Activated CD4-positive, CD25-positive, alpha-beta regulatory T cell (primary cell): Measurements from ENCODE around the gene PLCB1.
"Not testable (repeated sequence)": the region's sequence is repeated elsewhere in the genome, so short reads cannot be mapped to it uniquely, and the experiment has no call there.

Source experiments
- DNase-seq, 4 experiments: peaks; one replicate each; lab custom pipeline; 2025; lab: John Stamatoyannopoulos, UW

Gene PLCB1

GRCh38 chr20:8545212-8545611, 413.1 kb downstream of the PLCB1 start:
- DNase-seq: no peak

GRCh38 chr20:8547035-8547650, 415.1 kb downstream of the PLCB1 start:
- no peak for DNase-seq

DNA sequence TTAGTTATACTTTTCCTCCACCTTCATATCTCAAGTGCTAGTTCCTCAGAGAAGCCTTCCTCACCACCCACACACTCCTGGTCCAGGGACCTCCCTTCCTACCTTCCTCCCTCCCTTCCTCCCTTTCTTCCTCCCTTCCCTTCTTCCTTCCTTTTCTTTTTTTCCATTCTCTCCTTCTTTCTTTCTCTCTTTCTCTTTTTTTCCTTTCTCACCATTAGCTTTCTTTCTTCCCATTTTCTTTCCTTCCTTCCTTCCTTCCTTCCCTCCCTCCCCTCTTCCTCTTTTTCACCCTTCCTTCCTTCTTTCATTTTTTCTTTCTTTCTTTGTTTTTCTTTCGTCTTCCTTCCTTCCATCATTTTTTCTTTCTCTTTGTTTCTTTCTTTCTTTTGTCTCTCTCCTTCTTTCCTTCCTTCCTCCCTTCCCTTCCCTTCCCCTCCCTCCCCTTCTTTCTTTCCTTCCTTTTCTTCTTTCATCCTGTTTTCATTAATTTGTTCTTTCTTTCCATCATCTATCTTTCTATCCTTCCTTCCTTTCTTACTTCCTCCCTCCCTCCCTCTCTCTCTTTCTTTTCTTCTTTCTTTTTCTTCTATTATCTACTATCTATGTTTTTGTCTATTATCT, 416.0 kb downstream of the PLCB1 start:
- no peak for DNase-seq

DNA sequence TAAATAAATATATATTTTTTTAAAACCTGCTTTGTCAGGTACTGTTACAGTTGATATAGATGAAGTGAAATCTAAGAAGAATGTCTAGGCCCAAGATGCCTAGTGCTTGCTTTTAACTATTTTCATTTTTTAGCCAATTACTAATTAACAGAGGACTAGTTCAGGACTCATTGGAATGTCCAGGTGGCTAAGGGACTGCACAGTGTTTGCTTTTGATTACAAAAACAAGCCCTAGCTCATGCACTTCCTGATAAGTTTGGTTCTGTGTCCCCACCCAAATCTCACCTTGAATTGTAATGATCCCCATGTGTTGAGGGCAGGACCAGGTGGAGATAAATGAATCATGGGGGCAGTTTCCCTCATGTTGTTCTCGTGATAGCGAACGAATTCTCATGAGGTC, 417.1 kb downstream of the PLCB1 start:
- DNase-seq: no peak

DNA sequence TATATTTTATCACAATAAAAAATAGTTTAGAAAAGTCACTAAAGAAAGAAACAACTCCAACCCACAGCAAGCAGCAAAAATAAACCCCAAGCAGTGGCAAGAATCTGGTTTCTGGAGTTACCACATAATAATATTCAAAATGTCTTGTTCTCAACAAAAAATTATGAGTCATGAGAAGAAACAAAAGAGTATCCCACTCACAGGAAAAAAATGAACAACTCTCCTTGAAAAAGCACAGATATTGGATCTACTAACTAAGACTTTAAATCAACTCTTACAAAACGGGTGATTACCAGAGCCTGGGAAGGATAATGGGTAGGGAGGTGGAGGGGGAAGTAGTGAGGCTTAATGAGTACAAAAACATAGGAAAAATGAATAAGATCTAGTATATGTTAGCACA, 425.6 kb downstream of the PLCB1 start:
- DNase-seq: no peak

DNA sequence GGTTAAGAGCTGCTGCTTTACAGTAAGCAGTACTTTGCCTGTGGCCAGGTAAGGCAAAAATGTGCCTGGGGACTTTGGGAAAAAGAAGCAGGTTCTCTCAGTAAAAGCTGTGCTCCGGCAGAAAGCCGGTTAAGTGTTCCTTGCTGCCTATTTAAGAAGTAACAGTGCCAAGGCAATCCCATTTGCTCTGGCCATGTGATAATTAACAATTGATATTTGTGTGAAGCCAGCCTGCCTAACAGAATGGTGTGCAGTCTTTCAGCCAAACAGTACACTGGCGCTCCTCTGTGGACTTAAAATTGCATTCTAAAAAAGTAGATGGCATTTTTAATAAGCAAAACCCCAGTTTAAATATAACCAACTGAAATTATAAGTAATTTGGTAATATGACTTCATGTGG, 430.3 kb downstream of the PLCB1 start:
- DNase-seq: no peak

DNA sequence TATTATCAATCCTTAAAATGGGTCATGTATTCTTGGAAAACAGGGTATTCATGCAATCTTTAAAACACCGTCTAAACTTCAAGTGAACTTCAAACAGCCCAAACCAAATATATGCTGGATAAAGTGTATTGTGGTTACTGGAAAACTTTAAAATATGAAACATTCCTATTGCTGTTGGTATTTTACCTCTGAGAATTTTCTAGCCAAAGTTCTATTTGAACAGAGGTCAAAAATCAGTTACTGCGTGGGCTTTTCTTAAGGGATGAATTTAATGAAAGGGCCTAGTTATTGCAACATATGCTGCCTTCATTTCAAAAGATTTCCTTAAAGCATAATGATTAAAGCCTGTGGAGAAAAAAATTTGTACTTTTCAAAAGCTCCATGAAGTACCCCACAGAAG, 436.0 kb downstream of the PLCB1 start:
- no peak for DNase-seq

- DNase-seq: no peak
Observed at GRCh38 chr20:8569766-8570165, 437.7 kb downstream of the PLCB1 start.

DNA sequence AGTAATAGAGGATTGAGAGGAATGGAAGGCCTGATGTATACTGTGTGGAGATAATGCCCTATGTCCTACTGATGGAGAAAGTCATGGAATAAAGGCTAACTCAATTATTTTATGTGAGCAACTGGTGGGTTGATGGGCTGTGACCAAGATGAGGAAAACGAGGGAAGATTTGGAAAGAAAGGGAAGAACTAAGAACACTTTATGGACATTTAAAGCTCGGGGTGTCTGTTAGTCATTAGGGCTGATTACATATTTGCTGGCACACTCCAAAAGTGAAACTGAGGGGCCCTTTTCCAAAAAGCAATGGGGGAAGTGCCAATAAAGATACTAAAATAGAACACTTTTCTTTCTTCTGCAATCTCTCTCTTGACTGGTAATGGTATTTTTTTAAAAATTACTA, 439.5 kb downstream of the PLCB1 start:
- no peak for DNase-seq

DNA sequence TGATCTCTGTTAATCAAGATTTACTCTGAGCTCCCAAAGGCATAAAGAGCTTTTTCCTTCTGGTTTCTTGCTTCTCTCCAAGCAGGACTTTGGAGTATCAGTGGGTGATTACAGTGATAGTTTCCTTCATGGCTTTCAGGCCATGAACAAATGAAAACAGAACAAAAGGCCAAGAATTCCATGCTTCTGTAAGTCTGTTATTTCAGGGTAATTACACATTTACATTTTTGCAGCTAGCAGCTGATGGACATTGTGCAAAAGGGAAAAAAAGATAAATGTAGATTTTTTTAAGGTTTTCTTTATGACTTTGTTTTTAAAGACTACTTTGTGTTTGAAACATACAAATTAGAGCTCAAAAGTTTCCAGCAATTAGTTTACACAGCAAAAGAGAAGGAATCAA, 441.6 kb downstream of the PLCB1 start:
- no peak for DNase-seq

GRCh38 chr20:8575114-8575513, 443.0 kb downstream of the PLCB1 start:
- no peak for DNase-seq

DNA sequence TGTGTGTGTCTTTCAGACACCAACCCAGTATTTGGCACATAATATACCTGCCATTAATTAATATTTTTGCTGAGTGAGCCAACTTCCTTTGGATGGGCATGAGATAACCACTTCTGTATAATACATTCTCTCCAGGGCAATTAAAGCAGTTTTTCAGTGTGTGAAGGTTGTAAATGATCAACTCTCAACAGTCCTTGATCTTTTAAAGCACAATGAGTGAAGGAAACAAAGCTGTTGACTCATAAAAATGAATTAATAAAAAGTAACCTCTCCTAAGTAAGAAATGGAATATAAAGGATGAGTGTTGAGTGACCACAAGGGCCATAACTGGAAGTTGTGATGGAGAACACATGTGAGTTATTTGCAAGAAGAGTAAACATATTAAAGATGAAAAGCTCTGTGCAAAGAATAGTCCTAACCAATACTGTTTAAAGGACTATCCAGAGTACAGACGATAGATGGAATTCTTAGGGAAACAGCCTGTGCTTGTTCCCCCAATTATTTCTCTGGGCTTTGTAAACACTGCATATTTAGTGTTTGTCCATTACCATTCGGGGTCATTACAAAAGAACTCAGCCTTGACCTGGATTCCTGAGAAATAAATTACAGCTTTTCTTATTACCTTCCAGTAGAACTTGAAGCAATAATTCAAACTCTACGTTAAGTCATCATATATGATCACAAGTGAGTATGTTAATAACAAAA, 446.2 kb downstream of the PLCB1 start:
- no peak for DNase-seq

DNA sequence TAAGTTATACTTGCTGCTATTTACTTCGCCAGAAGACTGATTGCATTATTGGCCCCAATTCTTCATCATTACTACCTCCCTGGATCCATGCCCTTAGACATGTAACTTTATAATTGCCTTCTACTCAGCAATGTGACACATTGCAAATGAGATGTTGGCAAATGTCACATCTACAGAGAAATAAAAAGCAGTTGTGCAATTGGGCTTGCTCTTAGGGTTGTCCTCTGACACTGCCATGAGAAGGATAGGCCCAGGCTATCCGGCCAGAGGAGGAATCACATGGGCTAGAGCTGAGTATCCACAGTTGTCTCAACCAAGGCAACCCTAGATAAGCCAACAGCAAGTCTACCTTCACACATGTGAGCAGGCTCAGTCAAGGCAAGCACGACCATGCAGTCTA, 447.0 kb downstream of the PLCB1 start:
- DNase-seq: no peak

GRCh38 chr20:8581446-8582183, 449.5 kb downstream of the PLCB1 start:
- no peak for DNase-seq

DNA sequence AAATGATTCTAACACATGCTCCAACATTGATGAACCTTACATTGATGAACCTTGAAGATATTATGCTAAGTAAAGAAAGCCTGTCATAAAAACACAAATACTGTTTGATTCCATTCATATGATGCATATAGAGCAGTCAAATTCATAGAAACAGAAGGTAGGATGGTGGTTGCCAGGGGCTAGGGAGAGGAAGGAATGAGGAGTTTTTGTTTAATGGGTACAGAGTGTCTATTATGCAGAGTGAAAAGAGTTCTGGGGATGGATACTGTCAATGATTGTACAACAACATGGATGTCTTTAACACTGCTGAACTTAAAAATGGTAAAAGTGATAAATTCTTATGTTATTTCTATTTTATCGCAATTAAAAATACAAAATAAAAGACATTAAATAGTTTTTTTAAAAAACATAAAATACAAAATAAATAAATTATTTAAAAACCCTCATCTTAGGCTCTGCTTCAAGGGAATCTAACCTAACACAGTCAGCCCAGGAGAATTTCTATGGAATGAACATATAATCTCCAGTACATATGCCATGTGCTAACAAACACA, 451.0 kb downstream of the PLCB1 start:
- no peak for DNase-seq

- DNase-seq: no peak
Observed at GRCh38 chr20:8583566-8584043, 451.5 kb downstream of the PLCB1 start.

GRCh38 chr20:8587251-8587650, 455.2 kb downstream of the PLCB1 start:
- DNase-seq: no peak

DNA sequence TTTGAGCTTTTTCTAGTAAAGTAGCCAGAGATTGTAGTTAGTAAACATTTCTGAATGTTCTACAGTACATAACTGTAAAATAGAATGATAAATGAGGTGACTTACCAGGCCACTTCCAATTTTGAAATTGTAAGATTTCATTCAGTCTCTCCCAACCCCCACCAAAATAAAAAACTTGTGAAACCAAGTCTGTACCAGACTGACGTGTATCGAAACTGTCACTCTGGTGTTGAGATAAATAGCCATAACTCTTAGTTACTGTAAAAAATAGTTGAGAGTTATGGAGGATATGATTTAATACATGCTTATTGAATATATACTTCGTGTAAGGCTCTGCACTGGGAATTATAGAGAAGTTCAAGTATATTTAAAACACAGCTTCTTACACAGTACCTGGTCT, 455.7 kb downstream of the PLCB1 start:
- DNase-seq: no peak

DNA sequence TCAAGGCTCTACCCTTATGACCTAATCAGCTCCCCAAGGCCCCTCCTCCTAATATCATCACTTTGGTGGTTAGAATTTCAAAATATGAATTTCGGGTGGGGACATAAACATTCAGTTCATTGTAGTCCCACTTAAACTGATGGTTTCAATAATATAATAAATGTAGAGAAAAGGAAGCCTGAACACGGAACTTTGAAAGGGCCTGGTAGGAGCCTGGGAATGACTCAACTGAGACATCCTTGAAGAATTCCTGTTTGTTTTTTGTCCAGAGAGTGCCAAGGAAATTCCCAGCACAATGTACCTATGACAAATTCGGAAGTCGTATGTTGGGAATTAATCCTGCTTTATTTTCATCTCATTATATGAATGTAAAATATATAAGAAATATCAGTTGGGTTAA, 457.9 kb downstream of the PLCB1 start:
- DNase-seq: no peak

- not testable (repeated sequence) for DNase-seq
Observed at GRCh38 chr20:8600910-8601541, 469.0 kb downstream of the PLCB1 start.

GRCh38 chr20:8601542-8601912, 469.5 kb downstream of the PLCB1 start:
- DNase-seq: no peak
